B cell (primary cell): Measurements from ENCODE around the gene CCDC136.

Experiments
- CTCF ChIP-seq: fragments of 200-600 bp; IDR thresholded peaks from one replicate; pipeline ENCODE4 v1.8.0; 2022; ENCODE audit warnings: antibody characterized with exemption, mild to moderate bottlenecking
- EZH2 ChIP-seq: IDR thresholded peaks from 2 replicates; pipeline ENCODE4 v1.6.1; 2012; ENCODE audit warnings: borderline replicate concordance, low read depth, mild to moderate bottlenecking, moderate library complexity, low read length; ENCODE audit not compliant: insufficient read depth, poor library complexity, severe bottlenecking

GRCh38 chr7:128840326-128841170 lies 48.8 kb downstream of the CCDC136 start:
- TF ChIP-seq EZH2 (no peak), CTCF (no peak)
